Spleen (tissue), 7 donors: ENCODE measurements around the gene DMWD.

Experiments
- POLR2A ChIP-seq, 3 donors: fragments of 450-650 bp; IDR thresholded peaks; one replicate each; pipeline ENCODE4 v1.5.1; 2017; ENCODE audit warnings: antibody characterized with exemption in 3 of 3, mild to moderate bottlenecking in 1 of 3
- POLR2AphosphoS5 ChIP-seq, 3 donors: sonication (generic); formaldehyde crosslinking; IDR thresholded peaks; one replicate each; pipeline ENCODE4 v1.5.1; 2017; ENCODE audit warnings: antibody characterized with exemption in 3 of 3
- TF ChIP-seq, protein P1 (sequence below), 11 experiments: fragments of 200-600 bp in 7 of 11; fragments of 450-650 bp in 4 of 11; sonication (generic) in 4 of 11; IDR thresholded peaks in 8 of 11; conservative IDR thresholded peaks in 3 of 11; 1 replicate in 7 of 11; 2 replicates in 4 of 11; pipeline versions ENCODE4 v1.4.0 to v1.8.0; 2016 to 2021; ENCODE audit warnings: antibody characterized with exemption in 11 of 11, inconsistent platforms in 4 of 11, mild to moderate bottlenecking in 1 of 11
- donor health status: DM: no; HTN: no; CAD: no; lungs with moderate emphysema.
- donor health status: DM: no; HTN: no; CAD: no.
- donor health status: DM: no; HTN: no; CAD: no.

DNA sequence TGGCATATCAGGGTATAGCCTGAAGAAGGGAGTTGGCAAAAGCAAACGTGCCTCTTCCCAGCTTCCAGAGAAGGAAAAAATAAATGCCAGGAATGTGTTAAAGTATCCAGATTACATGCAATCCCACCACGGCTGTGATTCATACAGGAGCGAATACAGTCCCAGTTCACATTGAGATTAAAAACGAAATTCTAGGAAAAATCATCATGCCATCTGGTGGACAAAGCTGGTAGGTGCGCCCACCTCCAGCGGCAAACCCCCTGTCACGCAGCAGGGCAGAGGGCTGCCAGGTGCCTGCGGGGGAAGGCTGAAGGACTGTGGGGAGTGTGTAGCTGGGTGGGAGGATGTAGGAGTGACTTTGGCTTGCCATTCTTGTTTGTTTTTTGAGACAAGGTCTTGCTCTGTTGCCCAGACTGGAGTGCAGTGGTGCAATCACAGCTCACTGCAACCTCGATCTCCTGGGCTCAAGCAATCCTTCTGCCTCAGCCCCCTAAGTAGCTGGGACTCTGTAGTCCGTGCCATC is 6.4 kb upstream of the DMWD start:
- TF ChIP-seq, protein P1, sequence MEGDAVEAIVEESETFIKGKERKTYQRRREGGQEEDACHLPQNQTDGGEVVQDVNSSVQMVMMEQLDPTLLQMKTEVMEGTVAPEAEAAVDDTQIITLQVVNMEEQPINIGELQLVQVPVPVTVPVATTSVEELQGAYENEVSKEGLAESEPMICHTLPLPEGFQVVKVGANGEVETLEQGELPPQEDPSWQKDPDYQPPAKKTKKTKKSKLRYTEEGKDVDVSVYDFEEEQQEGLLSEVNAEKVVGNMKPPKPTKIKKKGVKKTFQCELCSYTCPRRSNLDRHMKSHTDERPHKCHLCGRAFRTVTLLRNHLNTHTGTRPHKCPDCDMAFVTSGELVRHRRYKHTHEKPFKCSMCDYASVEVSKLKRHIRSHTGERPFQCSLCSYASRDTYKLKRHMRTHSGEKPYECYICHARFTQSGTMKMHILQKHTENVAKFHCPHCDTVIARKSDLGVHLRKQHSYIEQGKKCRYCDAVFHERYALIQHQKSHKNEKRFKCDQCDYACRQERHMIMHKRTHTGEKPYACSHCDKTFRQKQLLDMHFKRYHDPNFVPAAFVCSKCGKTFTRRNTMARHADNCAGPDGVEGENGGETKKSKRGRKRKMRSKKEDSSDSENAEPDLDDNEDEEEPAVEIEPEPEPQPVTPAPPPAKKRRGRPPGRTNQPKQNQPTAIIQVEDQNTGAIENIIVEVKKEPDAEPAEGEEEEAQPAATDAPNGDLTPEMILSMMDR (IDR thresholded peaks at IDR 0.05 in 8 of 11, conservative IDR thresholded peaks at IDR 0.05 in 3 of 11): peak; percentile 85 to 95 (median 90)
- TF ChIP-seq POLR2A (IDR thresholded peaks at IDR 0.05) (no peak), POLR2AphosphoS5 (IDR thresholded peaks at IDR 0.05) (peak; percentile 28 to 49 (median 34))
